Fibroblast of skin of right biceps (primary cell): ENCODE measurements around the gene AFAP1.
A peak's percentile ranks its signal among the peaks of the same experiment; 100 is the strongest.

Experiments
- DNase-seq: peaks from one replicate; pipeline ENCODE4 v3.0.0-alpha.2; 2013

Gene AFAP1

GRCh38 chr4:7863911-7864681 is 75.6 kb downstream of the AFAP1 start:
- no peak for DNase-seq

- peak; percentile 34 for DNase-seq
These were observed 77.0 kb downstream of the AFAP1 start for GRCh38 chr4:7862561-7863192.

- peak; percentile 99 for DNase-seq
These were observed 78.2 kb downstream of the AFAP1 start for GRCh38 chr4:7861440-7861881.

- DNase-seq = no peak
These were observed 79.0 kb downstream of the AFAP1 start for GRCh38 chr4:7860600-7861163.

- DNase-seq = no peak
These were observed 80.3 kb downstream of the AFAP1 start for GRCh38 chr4:7859326-7859725.

- no peak for DNase-seq
These were observed 81.2 kb downstream of the AFAP1 start for GRCh38 chr4:7858498-7858897.

- DNase-seq = no peak
These were observed 81.7 kb downstream of the AFAP1 start for GRCh38 chr4:7857993-7858392.

GRCh38 chr4:7857238-7857701 is 82.4 kb downstream of the AFAP1 start:
- peak; percentile 95 for DNase-seq

- DNase-seq = no peak
These were observed 83.9 kb downstream of the AFAP1 start for GRCh38 chr4:7855731-7856130.

GRCh38 chr4:7854697-7855370 is 84.8 kb downstream of the AFAP1 start:
- no peak for DNase-seq

- DNase-seq = no peak
These were observed 85.4 kb downstream of the AFAP1 start for GRCh38 chr4:7854216-7854615.

GRCh38 chr4:7853271-7853670 is 86.4 kb downstream of the AFAP1 start:
- DNase-seq = no peak

- DNase-seq = no peak
These were observed 87.0 kb downstream of the AFAP1 start for GRCh38 chr4:7852568-7853185.

- no peak for DNase-seq
These were observed 89.2 kb downstream of the AFAP1 start for GRCh38 chr4:7850489-7850888.

- DNase-seq = no peak
These were observed 92.5 kb downstream of the AFAP1 start for GRCh38 chr4:7847206-7847605.

GRCh38 chr4:7845493-7846128 is 94.0 kb downstream of the AFAP1 start:
- DNase-seq = peak; percentile 45

GRCh38 chr4:7844594-7844991 is 95.1 kb downstream of the AFAP1 start:
- DNase-seq = peak; percentile 98

GRCh38 chr4:7843831-7844593 is 95.6 kb downstream of the AFAP1 start:
- DNase-seq = peak; percentile 87

- peak; percentile 100 for DNase-seq
These were observed 97.0 kb downstream of the AFAP1 start for GRCh38 chr4:7842384-7843279.

GRCh38 chr4:7841894-7842293 is 97.8 kb downstream of the AFAP1 start:
- no peak for DNase-seq

GRCh38 chr4:7841071-7841470 is 98.6 kb downstream of the AFAP1 start:
- no peak for DNase-seq
